HFF-Myc (cell line): Measurements from ENCODE around the gene CHST11.
A peak's percentile ranks its signal among the peaks of the same experiment; 100 is the strongest.

Experiments used
- DNase-seq: peaks from one replicate; pipeline ENCODE4 v3.0.0-alpha.2; 2011; ENCODE audit warnings: low read depth; ENCODE audit errors: extremely low read depth
- H3K4me3 ChIP-seq: replicated peaks from 2 replicates; pipeline ENCODE4 v1.5.1; 2011; ENCODE audit warnings: low read depth, mild to moderate bottlenecking, control low read depth, low read length
- CTCF ChIP-seq: IDR thresholded peaks from 2 replicates; pipeline ENCODE4 v1.5.1; 2012; ENCODE audit warnings: mild to moderate bottlenecking, low read depth, low read length, control low read depth; ENCODE audit errors: missing control alignments

Gene CHST11

DNA sequence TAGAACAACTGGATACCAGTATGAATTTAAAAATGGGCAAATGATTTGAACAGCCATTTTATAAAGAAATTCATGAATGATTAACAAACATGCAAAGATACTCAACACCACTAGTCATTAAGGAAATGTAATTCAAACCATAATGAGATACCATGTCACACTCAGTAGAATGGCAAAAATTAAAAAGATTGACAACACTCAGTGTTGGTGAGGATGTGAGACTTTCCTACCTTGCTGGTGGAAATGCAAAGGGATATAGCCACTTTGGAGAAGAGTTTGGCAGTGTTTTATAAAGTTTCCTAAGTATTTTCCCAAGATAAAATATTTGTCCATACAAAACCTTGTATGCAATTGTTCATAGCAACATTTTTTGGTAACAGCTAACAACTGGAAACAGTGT lies 6.0 kb upstream of the CHST11 start:
- no peak overlapping the region for H3K4me3 ChIP-seq
- no peak for TF ChIP-seq CTCF
- DNase-seq: no peak

GRCh38 chr12:104452087-104452486 lies 4.7 kb upstream of the CHST11 start:
- DNase-seq: no peak
- H3K4me3 ChIP-seq: no peak overlapping the region
- TF ChIP-seq CTCF: no peak

- DNase-seq: no peak
These were observed 3.6 kb upstream of the CHST11 start for GRCh38 chr12:104453133-104453532.

DNA sequence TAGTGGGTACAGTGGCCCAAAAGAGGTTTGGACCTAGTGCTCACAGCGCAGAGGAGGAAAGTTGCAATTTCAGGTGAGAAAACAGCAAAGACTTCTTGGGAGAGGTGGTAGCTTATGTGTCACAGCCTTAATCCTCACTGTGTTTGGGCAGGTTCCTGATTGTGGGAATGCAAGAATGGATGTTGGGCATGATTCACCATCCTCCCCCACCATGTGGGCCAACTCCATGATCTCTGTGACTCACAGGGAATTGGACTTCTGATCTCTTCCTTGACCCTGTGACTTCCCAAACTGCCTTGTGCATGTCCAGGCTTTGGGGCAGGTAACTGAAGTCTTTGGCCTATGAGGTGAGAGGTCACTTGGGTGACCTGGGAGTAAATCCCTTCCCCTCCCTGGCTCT lies 1.8 kb upstream of the CHST11 start:
- H3K4me3 ChIP-seq: no peak overlapping the region
- TF ChIP-seq CTCF: no peak
- peak; percentile 14 for DNase-seq

More at GRCh38 chr12:104453133-104453532, 3.6 kb upstream of the CHST11 start:
- TF ChIP-seq CTCF: no peak
- H3K4me3 ChIP-seq: no peak overlapping the region

- no peak for DNase-seq
- peak overlapping the region; percentile 92 for H3K4me3 ChIP-seq
- no peak for TF ChIP-seq CTCF
These were observed 951 bp upstream of the CHST11 start for GRCh38 chr12:104455578-104456416.

DNA sequence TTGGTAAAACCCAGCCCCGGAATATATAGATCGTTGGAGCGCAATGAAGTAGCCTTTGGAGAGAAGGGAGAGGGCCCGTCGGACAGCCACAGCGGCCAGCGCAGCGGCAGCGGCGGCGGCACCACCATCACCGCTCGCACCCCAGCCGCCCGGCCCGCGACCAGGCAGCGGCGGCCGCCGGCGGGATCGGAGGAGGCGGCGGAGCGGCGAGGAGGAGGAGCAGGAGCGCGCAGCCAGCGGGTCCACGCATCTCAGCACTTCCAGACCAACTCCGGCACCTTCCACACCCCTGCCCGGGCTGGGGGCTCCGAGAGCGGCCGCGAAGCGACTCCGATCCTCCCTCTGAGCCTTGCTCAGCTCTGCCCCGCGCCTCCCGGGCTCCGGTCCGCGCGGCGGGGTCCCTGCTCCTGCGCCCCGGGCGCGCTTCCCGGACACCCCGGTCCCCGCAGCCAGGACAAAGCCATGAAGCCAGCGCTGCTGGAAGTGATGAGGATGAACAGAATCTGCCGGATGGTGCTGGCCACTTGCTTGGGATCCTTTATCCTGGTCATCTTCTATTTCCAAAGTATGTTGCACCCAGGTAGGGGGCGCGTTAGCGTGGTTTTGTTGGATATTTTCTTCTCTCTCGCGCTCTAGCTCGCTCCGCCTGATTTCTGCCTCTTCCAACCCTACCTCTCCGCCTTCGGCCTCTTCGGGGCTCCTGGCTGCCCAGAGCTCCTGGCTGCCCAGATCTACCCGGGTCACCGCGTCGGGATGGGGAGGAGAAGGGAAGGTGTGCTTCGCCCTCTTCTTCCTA lies 400 bp downstream of the CHST11 start:
- H3K4me3 ChIP-seq: peak overlapping the region; percentile 92
- DNase-seq: peak; percentile 65

More for the DNA sequence above, 400 bp downstream of the CHST11 start:
- peak; percentile 51 for TF ChIP-seq CTCF
